GM18868 (cell line): ENCODE data around the gene SETD1B.
"Not testable (repeated sequence)": the region's sequence is repeated elsewhere in the genome, so short reads cannot be mapped to it uniquely, and the experiment has no call there.

Source experiments
- ATAC-seq: cut with Tn5 transposase; IDR thresholded peaks from one replicate; pipeline ENCODE4 v1.9.1; 2021; ENCODE audit warnings: mild to moderate bottlenecking, moderate library complexity; ENCODE audit not compliant: unreplicated experiment

SETD1B gene

GRCh38 chr12:121845701-121846100 is 41.9 kb downstream of the SETD1B start:
- no peak for ATAC-seq

GRCh38 chr12:121849211-121849610 is 45.4 kb downstream of the SETD1B start:
- ATAC-seq: no peak

DNA sequence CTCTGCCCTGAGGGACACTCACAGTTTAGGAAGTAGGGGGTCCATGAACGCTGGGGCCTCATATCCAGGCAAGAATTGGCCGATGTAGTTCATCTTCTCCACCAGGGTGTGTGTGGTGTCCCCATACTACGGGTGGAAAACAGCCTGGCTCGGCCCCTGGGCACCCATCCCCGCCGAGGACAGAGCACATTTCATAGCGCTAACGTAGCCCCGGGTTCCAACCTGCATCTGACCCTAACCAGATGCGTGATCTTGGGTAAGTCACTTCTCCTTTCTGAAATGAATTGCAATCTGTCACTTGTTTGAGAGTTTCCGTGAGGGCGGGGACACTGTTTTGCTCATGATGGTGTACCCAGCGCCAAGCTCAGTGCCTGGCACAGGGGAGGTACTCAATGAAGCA is 45.9 kb downstream of the SETD1B start:
- ATAC-seq: no peak

DNA sequence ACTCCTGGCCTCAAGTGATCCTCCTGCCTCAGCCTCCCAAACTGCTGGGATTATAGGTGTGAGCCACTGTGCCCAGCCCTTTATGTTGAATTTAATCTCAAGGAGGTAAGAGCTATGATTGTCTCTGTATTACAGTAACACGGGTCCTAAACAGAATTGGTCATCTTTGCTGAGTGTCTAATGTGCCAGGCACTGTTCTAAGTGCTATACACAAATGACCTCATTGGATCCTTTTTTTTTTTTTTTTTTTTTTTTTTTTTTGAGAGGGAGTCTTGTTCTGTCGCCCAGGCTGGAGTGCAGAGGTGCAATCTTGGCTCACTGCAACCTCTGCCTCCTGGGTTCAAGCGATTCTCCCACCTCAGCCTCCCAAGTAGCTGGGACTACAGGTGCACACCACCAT is 48.6 kb downstream of the SETD1B start:
- ATAC-seq: not testable (repeated sequence)

DNA sequence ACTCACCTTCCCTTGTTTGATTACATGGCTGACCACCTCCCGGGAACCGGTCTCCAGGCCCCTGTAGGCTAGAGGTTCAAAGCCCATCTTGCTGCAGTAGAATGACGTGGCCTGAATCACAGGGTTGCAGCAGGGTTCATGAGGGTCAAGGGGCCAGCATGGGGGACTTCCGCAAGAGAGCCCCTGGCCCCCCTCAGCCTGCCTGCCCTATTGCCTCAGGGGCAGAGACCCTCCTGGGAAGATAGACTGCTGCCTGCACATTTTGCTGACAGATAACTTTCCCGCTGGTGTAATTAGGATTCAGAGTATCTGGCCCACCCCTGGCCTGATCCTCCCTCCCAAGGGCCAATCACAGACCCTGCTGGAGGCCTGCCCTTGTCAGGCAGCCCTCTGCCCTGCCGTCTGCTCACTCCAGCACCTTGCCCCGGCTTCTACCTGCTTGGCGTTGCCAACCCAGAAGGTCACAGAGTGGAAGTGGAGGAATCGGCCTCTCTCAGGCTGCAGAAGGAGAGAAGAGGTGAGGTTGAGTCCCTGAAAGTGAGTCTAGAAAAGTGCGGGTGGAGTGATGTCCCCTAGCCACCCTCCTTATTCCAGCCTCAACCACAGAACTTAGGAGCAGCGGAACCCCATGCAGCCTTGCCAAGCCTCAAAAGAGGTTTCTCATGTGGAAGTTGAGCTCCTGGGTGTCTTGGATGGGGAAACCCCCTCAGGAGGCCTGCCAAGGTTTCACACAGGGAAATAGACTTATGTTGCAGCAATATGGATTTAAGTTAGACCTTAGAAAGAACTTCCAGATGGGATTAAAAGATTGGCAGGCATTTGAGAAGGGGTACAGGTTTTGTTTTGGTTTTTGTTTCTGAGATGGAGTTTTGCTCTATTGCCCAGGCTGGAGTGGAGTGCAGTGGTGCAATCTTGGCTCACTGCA is 53.8 kb downstream of the SETD1B start:
- ATAC-seq: no peak

DNA sequence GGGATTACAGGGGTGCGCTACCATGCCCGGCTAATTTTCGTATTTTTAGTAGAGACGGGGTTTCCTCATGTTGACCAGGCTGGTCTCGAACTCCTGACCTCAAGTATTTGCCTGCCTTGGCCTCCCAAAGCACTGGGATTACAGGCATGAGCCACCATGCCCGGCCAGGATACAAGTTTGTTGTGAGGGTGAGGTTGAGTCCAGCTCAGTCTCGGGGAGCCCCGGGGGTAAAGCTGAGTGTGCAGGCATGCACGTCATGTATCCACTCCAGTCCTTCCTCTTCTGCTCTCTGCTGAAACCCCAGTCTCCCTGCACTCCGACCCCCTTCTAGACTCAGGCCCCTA is 54.5 kb downstream of the SETD1B start:
- ATAC-seq: no peak

GRCh38 chr12:121858662-121859572 is 55.1 kb downstream of the SETD1B start, which contains the start of gene HPD:
Gene HPD, minus strand, starts transcription at chr12:121858859. Its CDS starts 36 bp downstream, at chr12:121858823.
- ATAC-seq: no peak

DNA sequence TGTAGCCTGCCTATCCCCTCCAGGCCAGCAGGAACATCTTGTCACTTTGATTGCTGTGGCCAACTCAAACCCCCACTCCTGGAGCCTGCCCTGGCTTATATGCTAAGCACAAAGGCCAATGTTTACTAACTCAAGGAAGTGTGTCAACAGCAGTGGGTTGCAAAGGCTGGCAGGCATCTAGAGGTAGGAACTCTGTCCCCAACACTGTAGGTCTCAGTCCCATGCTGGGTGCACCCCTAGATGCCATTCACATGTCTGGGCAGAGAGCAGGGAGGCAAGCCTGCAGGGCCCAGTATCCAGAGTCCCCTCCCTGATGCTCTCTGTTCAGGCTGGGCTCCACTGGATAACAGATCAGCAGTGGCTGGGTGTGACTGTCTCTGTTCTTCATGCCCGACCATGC is 56.4 kb downstream of the SETD1B start:
- ATAC-seq: no peak

DNA sequence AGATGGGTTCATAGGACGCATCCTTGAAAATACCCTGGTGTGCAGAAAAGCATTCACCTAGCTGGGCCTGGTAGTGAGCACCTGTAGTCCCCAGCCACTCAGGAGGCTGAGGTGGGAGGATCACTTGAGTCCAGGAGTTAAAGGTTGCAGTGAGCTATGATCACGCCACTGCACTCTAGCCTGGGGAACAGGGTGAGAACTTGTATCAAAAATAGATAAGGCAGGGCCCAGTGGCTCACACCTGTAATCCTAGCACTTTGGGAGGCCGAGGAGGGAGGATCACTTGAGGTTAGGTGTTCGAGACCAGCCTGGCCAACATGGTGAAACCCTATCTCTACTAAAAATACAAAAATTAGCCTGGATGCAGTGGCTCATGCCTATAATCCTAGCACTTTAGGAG is 56.9 kb downstream of the SETD1B start:
- not testable (repeated sequence) for ATAC-seq

DNA sequence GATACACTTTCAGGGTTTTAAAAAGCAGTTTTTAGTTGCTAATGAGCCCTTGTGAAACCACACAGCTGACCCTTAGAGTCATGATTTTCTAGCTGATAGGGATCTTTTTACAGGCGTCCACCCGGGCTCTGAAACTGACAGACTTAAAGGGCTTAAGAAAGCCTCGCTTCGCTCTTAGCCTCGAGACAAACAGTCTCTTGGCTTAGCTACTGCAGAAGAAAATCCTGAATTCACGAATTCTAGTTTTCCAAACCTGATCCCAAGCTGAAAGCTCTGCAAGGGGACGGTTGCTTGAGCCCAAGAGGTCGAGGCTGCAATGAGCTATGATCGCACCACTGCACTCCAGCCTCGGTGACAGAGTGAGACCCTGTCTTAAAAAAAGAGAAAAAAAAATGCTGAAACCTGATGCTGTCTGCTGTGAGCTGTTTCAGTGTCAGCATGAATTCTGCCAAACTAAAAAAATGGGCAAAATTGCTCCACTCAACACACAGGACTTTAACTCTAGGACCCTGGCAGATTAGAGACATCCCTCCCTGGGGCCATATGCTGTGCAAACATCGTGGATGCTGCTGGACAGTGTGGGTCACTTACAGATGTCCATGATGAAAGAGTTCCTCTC is 57.9 kb downstream of the SETD1B start:
- no peak for ATAC-seq

DNA sequence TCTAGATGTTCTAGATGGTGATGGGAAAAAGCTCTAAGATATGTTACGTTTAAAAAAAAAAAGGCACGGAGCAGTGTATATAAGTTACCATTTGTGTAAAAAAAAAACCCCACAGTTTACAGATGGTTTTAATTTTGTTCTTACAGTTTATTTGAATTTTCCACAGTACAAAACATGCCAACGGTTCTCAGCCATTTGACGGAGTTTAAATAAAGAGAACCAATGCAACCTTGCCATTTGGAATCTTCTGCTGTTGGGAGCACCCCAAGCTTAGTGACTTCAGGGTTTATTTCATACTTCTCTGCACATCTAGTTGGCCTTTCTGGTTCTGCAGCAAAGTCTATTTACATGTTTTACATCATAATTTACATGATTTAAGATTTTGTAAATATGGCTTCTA is 62.5 kb downstream of the SETD1B start:
- no peak for ATAC-seq

DNA sequence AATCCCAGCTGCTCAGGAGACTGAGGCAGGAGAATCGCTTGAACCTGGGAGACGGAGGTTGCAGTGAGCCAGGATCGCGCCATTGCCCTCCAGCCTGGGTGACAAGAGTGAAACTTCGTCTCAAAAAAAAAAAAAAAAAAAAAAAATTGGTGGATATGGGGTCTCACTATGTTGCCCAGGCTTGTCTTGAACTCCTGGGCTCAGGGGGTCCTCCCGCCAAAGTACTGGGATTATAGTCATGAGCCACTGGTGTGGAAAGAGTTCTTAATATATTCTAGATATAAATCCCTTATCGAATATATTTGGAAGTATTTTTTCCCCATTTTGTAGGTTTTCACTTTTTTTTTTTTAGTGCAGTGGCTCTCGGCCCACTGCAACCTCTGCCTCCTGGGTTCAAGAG is 65.4 kb downstream of the SETD1B start:
- ATAC-seq: not testable (repeated sequence)

- no peak for ATAC-seq
These were observed 67.7 kb downstream of the SETD1B start for GRCh38 chr12:121871467-121871866.

DNA sequence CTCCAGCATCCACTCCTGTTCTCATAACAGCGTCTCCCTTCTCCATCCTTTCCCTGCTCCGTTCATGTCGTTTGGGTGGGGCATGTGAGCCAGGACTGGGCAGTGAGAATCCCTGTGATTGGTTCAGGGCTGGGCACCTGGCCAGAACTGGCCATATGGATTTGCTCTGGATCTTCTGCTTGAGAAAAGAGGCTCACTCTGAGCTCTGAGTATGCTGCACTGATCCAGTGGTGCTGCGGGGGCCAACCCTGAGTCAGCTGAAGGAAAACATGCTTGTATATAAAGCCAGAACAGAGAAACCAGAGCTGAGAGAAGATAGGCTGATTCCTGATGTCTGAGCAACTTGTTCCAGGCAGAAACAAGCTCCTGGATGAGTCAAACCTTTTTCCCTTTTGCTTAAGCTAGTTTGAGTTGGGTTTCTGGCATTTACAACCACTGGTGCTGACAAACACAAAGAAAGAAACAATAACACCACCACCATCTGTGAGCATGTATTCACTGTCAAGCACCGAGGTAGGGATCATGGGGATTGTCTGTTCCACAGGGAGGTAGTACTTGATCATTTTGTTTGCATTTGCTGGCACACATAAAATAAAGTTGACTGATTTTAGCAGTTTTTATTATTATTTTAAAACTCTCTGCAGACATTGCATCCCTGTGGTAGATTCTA is 68.9 kb downstream of the SETD1B start:
- no peak for ATAC-seq

GRCh38 chr12:121873216-121873569 is 69.4 kb downstream of the SETD1B start:
- ATAC-seq: no peak

DNA sequence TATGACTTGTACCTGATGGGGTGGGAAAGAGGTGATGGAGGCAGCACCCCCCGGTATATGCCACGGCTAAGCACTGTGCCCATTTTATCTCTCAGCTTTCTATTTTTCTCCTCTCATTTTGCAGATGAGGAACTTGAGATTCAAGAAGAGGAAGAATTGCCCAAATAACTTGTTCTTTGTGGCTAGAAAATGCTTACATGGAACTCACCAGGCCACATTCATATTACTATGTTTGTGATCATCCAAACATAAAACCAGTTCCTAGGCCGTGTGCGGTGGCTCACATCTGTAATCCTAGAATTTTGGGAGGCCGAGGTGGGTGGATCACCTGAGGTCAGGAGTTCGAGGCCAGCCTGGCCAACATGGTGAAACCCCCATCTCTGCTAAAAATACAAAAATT is 70.3 kb downstream of the SETD1B start:
- no peak for ATAC-seq

- ATAC-seq: no peak
These were observed 71.8 kb downstream of the SETD1B start for GRCh38 chr12:121875582-121875981.

DNA sequence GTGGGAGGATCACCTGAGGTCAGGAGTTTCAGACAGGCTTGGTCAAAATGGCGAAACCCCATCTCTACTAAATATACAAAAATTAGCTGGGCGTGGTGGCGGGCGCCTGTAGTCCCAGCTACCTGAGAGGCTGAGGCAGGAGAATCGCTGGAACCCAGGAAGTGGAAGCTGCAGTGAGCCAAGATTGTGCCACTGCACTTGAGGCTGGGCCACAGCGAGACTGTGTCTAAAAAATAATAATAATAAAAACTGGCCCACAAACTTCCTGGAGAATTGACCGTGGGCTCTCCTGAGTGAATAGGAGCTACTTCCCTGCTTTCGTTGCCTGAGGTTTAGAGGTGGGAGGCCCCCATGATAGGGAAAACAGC is 72.3 kb downstream of the SETD1B start:
- ATAC-seq: not testable (repeated sequence)
